Neural cell (in vitro differentiated cells): Measurements from ENCODE around the gene OOEP.

ENCODE experiments used
- EP300 ChIP-seq: fragments of 450-650 bp; conservative IDR thresholded peaks from 2 replicates; pipeline ENCODE4 v1.6.1; 2014; ENCODE audit warnings: antibody characterized with exemption, mild to moderate bottlenecking, moderate library complexity; ENCODE audit not compliant: poor library complexity, severe bottlenecking
- POLR2AphosphoS5 ChIP-seq: IDR thresholded peaks from 2 replicates; pipeline ENCODE4 v1.6.1; 2012
- SMC3 ChIP-seq: fragments of 450-650 bp; conservative IDR thresholded peaks from 2 replicates; pipeline ENCODE4 v1.6.1; 2014; ENCODE audit warnings: antibody characterized with exemption, mild to moderate bottlenecking, moderate library complexity; ENCODE audit not compliant: poor library complexity
- TF ChIP-seq, protein P1 (sequence below): fragments of 450-650 bp; IDR thresholded peaks from 2 replicates; pipeline ENCODE4 v1.5.1; 2014; ENCODE audit warnings: antibody characterized with exemption, mild to moderate bottlenecking, moderate library complexity; ENCODE audit not compliant: poor library complexity, severe bottlenecking
- TF ChIP-seq, protein P2 (sequence below): IDR thresholded peaks from 2 replicates; pipeline ENCODE4 v1.6.1; 2012; ENCODE audit warnings: borderline replicate concordance

DNA sequence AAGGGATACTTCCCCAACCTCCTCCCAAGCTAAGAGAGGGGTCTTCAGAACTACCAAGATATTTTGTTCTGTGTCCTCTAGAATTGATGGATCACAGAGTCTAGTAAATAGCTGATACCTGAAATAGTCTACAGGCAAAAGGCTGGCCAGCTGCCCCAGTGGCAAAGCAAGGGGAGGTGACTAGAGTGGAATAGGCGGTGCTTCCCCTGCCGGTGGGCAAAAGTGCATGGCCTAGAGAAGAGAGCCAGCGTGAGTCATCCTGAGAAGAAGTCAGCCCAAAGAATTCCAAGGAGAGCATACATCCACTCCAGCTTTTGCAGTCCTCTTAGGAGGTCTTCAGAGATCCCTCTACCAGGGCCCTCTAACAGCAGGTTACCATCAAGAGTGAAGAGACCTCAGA is 30.4 kb downstream of the OOEP start:
- TF ChIP-seq POLR2AphosphoS5 (no peak), EP300 (no peak), SMC3 (no peak)
- TF ChIP-seq, protein P1, sequence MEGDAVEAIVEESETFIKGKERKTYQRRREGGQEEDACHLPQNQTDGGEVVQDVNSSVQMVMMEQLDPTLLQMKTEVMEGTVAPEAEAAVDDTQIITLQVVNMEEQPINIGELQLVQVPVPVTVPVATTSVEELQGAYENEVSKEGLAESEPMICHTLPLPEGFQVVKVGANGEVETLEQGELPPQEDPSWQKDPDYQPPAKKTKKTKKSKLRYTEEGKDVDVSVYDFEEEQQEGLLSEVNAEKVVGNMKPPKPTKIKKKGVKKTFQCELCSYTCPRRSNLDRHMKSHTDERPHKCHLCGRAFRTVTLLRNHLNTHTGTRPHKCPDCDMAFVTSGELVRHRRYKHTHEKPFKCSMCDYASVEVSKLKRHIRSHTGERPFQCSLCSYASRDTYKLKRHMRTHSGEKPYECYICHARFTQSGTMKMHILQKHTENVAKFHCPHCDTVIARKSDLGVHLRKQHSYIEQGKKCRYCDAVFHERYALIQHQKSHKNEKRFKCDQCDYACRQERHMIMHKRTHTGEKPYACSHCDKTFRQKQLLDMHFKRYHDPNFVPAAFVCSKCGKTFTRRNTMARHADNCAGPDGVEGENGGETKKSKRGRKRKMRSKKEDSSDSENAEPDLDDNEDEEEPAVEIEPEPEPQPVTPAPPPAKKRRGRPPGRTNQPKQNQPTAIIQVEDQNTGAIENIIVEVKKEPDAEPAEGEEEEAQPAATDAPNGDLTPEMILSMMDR = no peak
- TF ChIP-seq, protein P2, sequence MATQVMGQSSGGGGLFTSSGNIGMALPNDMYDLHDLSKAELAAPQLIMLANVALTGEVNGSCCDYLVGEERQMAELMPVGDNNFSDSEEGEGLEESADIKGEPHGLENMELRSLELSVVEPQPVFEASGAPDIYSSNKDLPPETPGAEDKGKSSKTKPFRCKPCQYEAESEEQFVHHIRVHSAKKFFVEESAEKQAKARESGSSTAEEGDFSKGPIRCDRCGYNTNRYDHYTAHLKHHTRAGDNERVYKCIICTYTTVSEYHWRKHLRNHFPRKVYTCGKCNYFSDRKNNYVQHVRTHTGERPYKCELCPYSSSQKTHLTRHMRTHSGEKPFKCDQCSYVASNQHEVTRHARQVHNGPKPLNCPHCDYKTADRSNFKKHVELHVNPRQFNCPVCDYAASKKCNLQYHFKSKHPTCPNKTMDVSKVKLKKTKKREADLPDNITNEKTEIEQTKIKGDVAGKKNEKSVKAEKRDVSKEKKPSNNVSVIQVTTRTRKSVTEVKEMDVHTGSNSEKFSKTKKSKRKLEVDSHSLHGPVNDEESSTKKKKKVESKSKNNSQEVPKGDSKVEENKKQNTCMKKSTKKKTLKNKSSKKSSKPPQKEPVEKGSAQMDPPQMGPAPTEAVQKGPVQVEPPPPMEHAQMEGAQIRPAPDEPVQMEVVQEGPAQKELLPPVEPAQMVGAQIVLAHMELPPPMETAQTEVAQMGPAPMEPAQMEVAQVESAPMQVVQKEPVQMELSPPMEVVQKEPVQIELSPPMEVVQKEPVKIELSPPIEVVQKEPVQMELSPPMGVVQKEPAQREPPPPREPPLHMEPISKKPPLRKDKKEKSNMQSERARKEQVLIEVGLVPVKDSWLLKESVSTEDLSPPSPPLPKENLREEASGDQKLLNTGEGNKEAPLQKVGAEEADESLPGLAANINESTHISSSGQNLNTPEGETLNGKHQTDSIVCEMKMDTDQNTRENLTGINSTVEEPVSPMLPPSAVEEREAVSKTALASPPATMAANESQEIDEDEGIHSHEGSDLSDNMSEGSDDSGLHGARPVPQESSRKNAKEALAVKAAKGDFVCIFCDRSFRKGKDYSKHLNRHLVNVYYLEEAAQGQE = no peak
